ENCODE data around the gene FARSA. TPM values are rescaled to one million over a fixed set of nuclear protein-coding genes. Genes with fewer than 3 reads are reported as not detected.

FARSA gene
- total and polyA plus RNA-seq, 2 of the 4 experiments (the other 2 are of a cell fraction): 49.3 to 80.9 TPM

GRCh38 chr19:12899891-12900518 lies 33.5 kb downstream of the FARSA start:
- WGBS, 2 experiments (ENCODE audit: extremely low coverage in 2 of 2, insufficient read length in 1 of 2): 80% methylated on average over 1 of the region's 10 CpGs; no CpG with 5 or more reads in 1 of the 2 experiments
- H3K27me3 ChIP-seq (ENCODE audit: control insufficient read depth, insufficient read depth, low read length): no peaks in the 10 kb centered on the region
- TF ChIP-seq CEBPB (IDR thresholded peaks at IDR 0.05; ENCODE audit: low read depth, low read length) (no peak), ELK1 (IDR thresholded peaks at IDR 0.05; ENCODE audit: borderline replicate concordance, low read depth, low read length) (no peak), POLR2A (IDR thresholded peaks at IDR 0.05; ENCODE audit: low read depth, low read length) (no peak), RCOR1 (IDR thresholded peaks at IDR 0.05; ENCODE audit: insufficient replicate concordance, low read length) (no peak), NFE2L2 (IDR thresholded peaks at IDR 0.05; ENCODE audit: low read depth, low read length) (no peak), MAFK (IDR thresholded peaks at IDR 0.05; ENCODE audit: low read depth, low read length) (no peak), RAD21 (IDR thresholded peaks at IDR 0.05; ENCODE audit: low read length) (no peak), MXI1 (IDR thresholded peaks at IDR 0.05; ENCODE audit: borderline replicate concordance, low read depth, low read length) (no peak), USF2 (IDR thresholded peaks at IDR 0.05; ENCODE audit: low read depth, low read length) (no peak), SMC3 (IDR thresholded peaks at IDR 0.05; ENCODE audit: low read depth, low read length) (no peak), CHD1 (IDR thresholded peaks at IDR 0.05; ENCODE audit: low read depth, low read length) (no peak), FOS (IDR thresholded peaks at IDR 0.05; ENCODE audit: low read depth, low read length) (no peak), CTCF (conservative IDR thresholded peaks at IDR 0.05; ENCODE audit: low read depth, low read length) (no peak)

More at GRCh38 chr19:12899891-12900518, 33.5 kb downstream of the FARSA start:
- no peak overlapping the region for H2BK15ac ChIP-seq (ENCODE audit: low read depth, low read length)
- no peak overlapping the region for H2BK120ac ChIP-seq (ENCODE audit: low read depth, low read length)
- no peak overlapping the region for H2AFZ ChIP-seq (replicated peaks; ENCODE audit: low read length, poor library complexity)
- ChIA-PET CTCF (interaction anchor here (0.7 kb wide), 1 partner anchor 18 kb away, joined by 3 read pairs; no protein-coding TSS in a partner anchor), POLR2A (ENCODE audit: unreplicated experiment) (no interaction called here)
- no peak overlapping the region for H3K18ac ChIP-seq (ENCODE audit: low read depth, low read length)
- no peak overlapping the region for H4K8ac ChIP-seq (ENCODE audit: low read depth in 2 of 2, low read length in 2 of 2)
- H4K20me1 ChIP-seq (ENCODE audit: insufficient read depth, low read length): no peaks in the 10 kb centered on the region
- intact Hi-C loops (cut with micrococcal nuclease) (no loop called here), in situ Hi-C loops (cut with MboI; ENCODE audit: low sequenced_read_pairs) (no loop called here), dilution Hi-C loops (cut with HindIII; ENCODE audit: low sequenced_read_pairs, unreplicated experiment) (no loop called here)
- H3K27ac ChIP-seq (ENCODE audit: insufficient read depth, low read length): no peak overlapping the region
- peaks cover 18% of the 10 kb centered on the region for H3K36me3 ChIP-seq (ENCODE audit: control insufficient read depth, insufficient read depth, low read length)
- no peak overlapping the region for H2AK9ac ChIP-seq (replicated peaks; ENCODE audit: low read depth, low read length, poor library complexity)
- no peak for DNase-seq
- no peak overlapping the region for H2BK5ac ChIP-seq (ENCODE audit: low read depth, low read length, poor library complexity, severe bottlenecking)
- H4K5ac ChIP-seq (ENCODE audit: low read depth, low read length): no peak overlapping the region
- H3K23ac ChIP-seq (ENCODE audit: low read depth, low read length): no peak overlapping the region
- no peak overlapping the region for H3K4me2 ChIP-seq (ENCODE audit: low read depth, low read length)
- H2BK20ac ChIP-seq (ENCODE audit: low read depth, low read length): no peak overlapping the region
- no peak overlapping the region for H3K9ac ChIP-seq (ENCODE audit: low read depth, low read length)
- no peaks in the 10 kb centered on the region for H3K9me1 ChIP-seq (ENCODE audit: insufficient read depth, low read length)
- H3K14ac ChIP-seq (replicated peaks; ENCODE audit: low read depth, low read length): no peak overlapping the region
- no peak overlapping the region for H4K91ac ChIP-seq (ENCODE audit: insufficient read depth, low read depth, low read length)
- no peak overlapping the region for H2AK5ac ChIP-seq (ENCODE audit: low read depth, low read length)
- H3K4ac ChIP-seq (ENCODE audit: low read depth, low read length): no peak overlapping the region
- H3K4me3 ChIP-seq (ENCODE audit: insufficient read depth, low read depth, low read length): no peak overlapping the region
- H3K79me1 ChIP-seq (ENCODE audit: low read depth in 1 of 2, low read length in 2 of 2): no peaks in the 10 kb centered on the region
- ATAC-seq (ENCODE audit: low read depth): no peak
- H3K9me3 ChIP-seq (ENCODE audit: control insufficient read depth, insufficient read depth, low read length): no peaks in the 10 kb centered on the region
- H3K4me1 ChIP-seq (ENCODE audit: control insufficient read depth, insufficient read depth, low read length): no peaks in the 10 kb centered on the region
- H3K56ac ChIP-seq (ENCODE audit: extremely low read depth, insufficient read depth, low read length): no peak overlapping the region
- BruUV-seq (replicated peaks): no TSS peak

Data from IMR-90 (cell line).